ENCODE results near the gene SLC41A3.

DNA sequence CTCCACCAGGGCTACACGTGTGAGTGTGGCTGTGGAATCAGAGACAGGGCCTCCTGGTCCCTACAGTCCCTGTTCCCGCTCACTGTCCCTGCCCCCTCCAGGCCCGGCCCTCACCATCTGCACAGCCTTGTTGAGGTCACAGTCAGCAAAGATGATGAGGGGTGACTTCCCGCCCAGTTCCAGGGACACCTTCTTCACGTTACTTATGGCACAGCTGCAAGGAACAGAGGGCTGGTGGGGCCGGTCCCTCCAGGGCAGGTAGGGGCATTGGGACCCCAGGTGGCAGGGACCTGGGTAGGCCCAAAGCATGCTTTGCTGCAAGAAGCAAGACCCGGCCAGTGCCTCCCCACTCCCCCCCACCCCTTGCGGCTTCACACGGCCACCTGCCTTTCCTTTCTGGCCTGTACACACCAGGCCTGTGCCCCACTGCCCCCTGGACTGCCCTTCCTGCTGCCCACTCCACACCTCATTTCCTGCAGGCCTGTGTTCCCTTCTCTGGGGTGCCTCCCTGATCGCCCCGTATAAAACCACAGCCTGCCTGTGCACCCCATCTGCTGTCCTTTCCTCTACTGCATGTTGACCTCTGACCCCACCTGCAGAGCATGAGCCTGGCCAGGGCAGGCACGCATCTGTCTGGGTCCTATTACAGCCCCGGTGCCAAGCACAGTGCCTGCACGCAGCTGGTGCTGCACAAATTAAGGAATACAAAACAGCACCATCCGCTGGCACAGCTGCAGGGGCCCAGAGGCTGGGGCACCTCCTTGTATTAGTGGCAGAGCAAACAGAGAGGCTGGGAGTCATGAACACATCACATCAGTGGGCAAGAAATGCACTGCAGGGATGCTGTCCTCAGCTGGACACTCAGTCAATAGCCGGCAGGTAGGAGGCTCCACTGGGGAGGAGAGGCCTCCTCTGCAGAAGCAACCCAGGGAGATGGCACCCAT is 30.8 kb upstream of the SLC41A3 start:
- TF ChIP-seq, protein P1, sequence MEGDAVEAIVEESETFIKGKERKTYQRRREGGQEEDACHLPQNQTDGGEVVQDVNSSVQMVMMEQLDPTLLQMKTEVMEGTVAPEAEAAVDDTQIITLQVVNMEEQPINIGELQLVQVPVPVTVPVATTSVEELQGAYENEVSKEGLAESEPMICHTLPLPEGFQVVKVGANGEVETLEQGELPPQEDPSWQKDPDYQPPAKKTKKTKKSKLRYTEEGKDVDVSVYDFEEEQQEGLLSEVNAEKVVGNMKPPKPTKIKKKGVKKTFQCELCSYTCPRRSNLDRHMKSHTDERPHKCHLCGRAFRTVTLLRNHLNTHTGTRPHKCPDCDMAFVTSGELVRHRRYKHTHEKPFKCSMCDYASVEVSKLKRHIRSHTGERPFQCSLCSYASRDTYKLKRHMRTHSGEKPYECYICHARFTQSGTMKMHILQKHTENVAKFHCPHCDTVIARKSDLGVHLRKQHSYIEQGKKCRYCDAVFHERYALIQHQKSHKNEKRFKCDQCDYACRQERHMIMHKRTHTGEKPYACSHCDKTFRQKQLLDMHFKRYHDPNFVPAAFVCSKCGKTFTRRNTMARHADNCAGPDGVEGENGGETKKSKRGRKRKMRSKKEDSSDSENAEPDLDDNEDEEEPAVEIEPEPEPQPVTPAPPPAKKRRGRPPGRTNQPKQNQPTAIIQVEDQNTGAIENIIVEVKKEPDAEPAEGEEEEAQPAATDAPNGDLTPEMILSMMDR (IDR thresholded peaks at IDR 0.05): no peak
- TF ChIP-seq ZFX (IDR thresholded peaks at IDR 0.05; ENCODE audit: borderline replicate concordance): no peak

Measured in 22Rv1 (cell line).